HepG2 (cell line): ENCODE data around the gene IWS1. TPM values are rescaled to one million over a fixed set of nuclear protein-coding genes. Genes with fewer than 3 reads are reported as not detected.

Experiments used
- BCL6 ChIP-seq: IDR thresholded peaks from 2 replicates; pipeline ENCODE4 v1.6.1; 2016; ENCODE audit warnings: missing genetic modification reagents, missing compliant biosample characterization
- FOXO1 ChIP-seq: sonication (generic); formaldehyde crosslinking; IDR thresholded peaks from 2 replicates; pipeline ENCODE4 v1.4.0; 2020; ENCODE audit warnings: missing genetic modification reagents
- GLI4 ChIP-seq: sonication (generic); formaldehyde crosslinking; IDR thresholded peaks from 2 replicates; pipeline ENCODE4 v1.5.1; 2020; ENCODE audit warnings: missing genetic modification reagents, mild to moderate bottlenecking, moderate library complexity, borderline replicate concordance
- MEIS1 ChIP-seq: sonication (generic); formaldehyde crosslinking; IDR thresholded peaks from 2 replicates; pipeline ENCODE4 v1.9.0; 2021; ENCODE audit warnings: mild to moderate bottlenecking, missing genetic modification reagents, moderate library complexity, borderline replicate concordance
- MTA3 ChIP-seq: sonication (generic); formaldehyde crosslinking; IDR thresholded peaks from 2 replicates; pipeline ENCODE4 v1.4.0; 2020; ENCODE audit warnings: missing genetic modification reagents
- MTF1 ChIP-seq: sonication (generic); formaldehyde crosslinking; IDR thresholded peaks from 2 replicates; pipeline ENCODE4 v1.5.0; 2020; ENCODE audit warnings: missing genetic modification reagents
- ONECUT2 ChIP-seq: sonication (generic); formaldehyde crosslinking; IDR thresholded peaks from 2 replicates; pipeline ENCODE4 v1.4.0; 2020; ENCODE audit warnings: missing genetic modification reagents
- RAD51 ChIP-seq: fragments of 450-650 bp; IDR thresholded peaks from 2 replicates; pipeline ENCODE4 v1.6.1; 2016; ENCODE audit warnings: borderline replicate concordance
- SUZ12 ChIP-seq: fragments of 150-350 bp; IDR thresholded peaks from 2 replicates; pipeline ENCODE4 v1.6.1; 2014; ENCODE audit warnings: low read depth, low read length
- TBX2 ChIP-seq: sonication (generic); formaldehyde crosslinking; IDR thresholded peaks from 2 replicates; pipeline ENCODE4 v1.5.0; 2020; ENCODE audit warnings: missing genetic modification reagents, mild to moderate bottlenecking, borderline replicate concordance
- TCF7 ChIP-seq: sonication (generic); IDR thresholded peaks from 2 replicates; pipeline ENCODE4 v1.6.1; 2016; ENCODE audit warnings: antibody characterized with exemption, low read depth
- XRCC5 ChIP-seq: fragments of 200-400 bp; formaldehyde crosslinking; optimal IDR thresholded peaks from 2 replicates; pipeline ENCODE3; 2017; ENCODE audit warnings: mild to moderate bottlenecking, low read length
- ZFP36 ChIP-seq: fragments of 150-350 bp; IDR thresholded peaks from 2 replicates; pipeline ENCODE4 v1.6.1; 2018; ENCODE audit warnings: borderline replicate concordance, low read length, low read depth; ENCODE audit not compliant: partially characterized antibody
- ZNF253 ChIP-seq: sonication (generic); formaldehyde crosslinking; IDR thresholded peaks from 2 replicates; pipeline ENCODE4 v1.8.0; 2022; ENCODE audit warnings: mild to moderate bottlenecking, missing genetic modification reagents, borderline replicate concordance
- ZNF510 ChIP-seq: sonication (generic); formaldehyde crosslinking; IDR thresholded peaks from 2 replicates; pipeline ENCODE4 v1.4.0; 2020; ENCODE audit warnings: low read depth, mild to moderate bottlenecking, missing genetic modification reagents
- ZNF572 ChIP-seq: sonication (generic); formaldehyde crosslinking; IDR thresholded peaks from 2 replicates; pipeline ENCODE4 v1.5.1; 2020; ENCODE audit warnings: mild to moderate bottlenecking, missing genetic modification reagents
- ZNF878 ChIP-seq: sonication (generic); formaldehyde crosslinking; IDR thresholded peaks from 2 replicates; pipeline ENCODE4 v1.8.1; 2023; ENCODE audit warnings: mild to moderate bottlenecking, missing genetic modification reagents, moderate library complexity
- ZNF891 ChIP-seq: sonication (generic); formaldehyde crosslinking; IDR thresholded peaks from 2 replicates; pipeline ENCODE4 v1.5.0; 2020; ENCODE audit warnings: mild to moderate bottlenecking, missing genetic modification reagents
- polyA plus RNA-seq, 8 experiments: library from polyadenylated mRNA; depleted of rRNA in 3 of 8; stranded (reverse) in 7 of 8; unstranded in 1 of 8; fragments of >200 nt; fragmentation: Illumina TruSeq in 4 of 8; extraction: Trizol in 4 of 8; gene quantifications; 2 replicates each; pipeline versions ENCODE4 v1.2.1 to v1.2.3, GENCODE V29; 2011 to 2016; ENCODE audit warnings: low read depth in 4 of 8, missing spikeins in 1 of 8, mixed read lengths in 1 of 8; ENCODE audit not compliant: insufficient read depth in 1 of 8
- total RNA-seq, 5 experiments: library from RNA; depleted of rRNA; stranded (reverse); fragments of >200 nt; fragmentation: Illumina TruSeq; extraction: Trizol; gene quantifications; 2 replicates each; pipeline ENCODE4 v1.2.3, GENCODE V29; 2016; ENCODE audit warnings: low read depth in 1 of 5
- TF ChIP-seq, protein P1 (sequence below): sonication (generic); formaldehyde crosslinking; IDR thresholded peaks from 2 replicates; pipeline ENCODE4 v1.4.0; 2020; ENCODE audit warnings: mild to moderate bottlenecking, missing genetic modification reagents
- TF ChIP-seq, protein P2 (sequence below): IDR thresholded peaks from 2 replicates; pipeline ENCODE4 v1.6.1; 2012; ENCODE audit warnings: low read length, improper control_type of control experiment
- TF ChIP-seq, protein P3 (sequence below): sonication (generic); formaldehyde crosslinking; IDR thresholded peaks from 2 replicates; pipeline ENCODE4 v1.4.0; 2020; ENCODE audit warnings: mild to moderate bottlenecking, missing genetic modification reagents
- TF ChIP-seq, protein P4 (sequence below): sonication (generic); formaldehyde crosslinking; IDR thresholded peaks from 2 replicates; pipeline ENCODE4 v1.8.1; 2023; ENCODE audit warnings: mild to moderate bottlenecking, missing genetic modification reagents
- TF ChIP-seq, protein P5 (sequence below): IDR thresholded peaks from 2 replicates; pipeline ENCODE4 v1.6.1; 2016; ENCODE audit warnings: missing compliant biosample characterization, missing genetic modification reagents, borderline replicate concordance

IWS1 gene
- total and polyA plus RNA-seq, 2 of the 13 experiments (the other 11 are each of a cell fraction or from before 2014, with no cell fraction given) = 28.9 to 62.3 TPM

DNA sequence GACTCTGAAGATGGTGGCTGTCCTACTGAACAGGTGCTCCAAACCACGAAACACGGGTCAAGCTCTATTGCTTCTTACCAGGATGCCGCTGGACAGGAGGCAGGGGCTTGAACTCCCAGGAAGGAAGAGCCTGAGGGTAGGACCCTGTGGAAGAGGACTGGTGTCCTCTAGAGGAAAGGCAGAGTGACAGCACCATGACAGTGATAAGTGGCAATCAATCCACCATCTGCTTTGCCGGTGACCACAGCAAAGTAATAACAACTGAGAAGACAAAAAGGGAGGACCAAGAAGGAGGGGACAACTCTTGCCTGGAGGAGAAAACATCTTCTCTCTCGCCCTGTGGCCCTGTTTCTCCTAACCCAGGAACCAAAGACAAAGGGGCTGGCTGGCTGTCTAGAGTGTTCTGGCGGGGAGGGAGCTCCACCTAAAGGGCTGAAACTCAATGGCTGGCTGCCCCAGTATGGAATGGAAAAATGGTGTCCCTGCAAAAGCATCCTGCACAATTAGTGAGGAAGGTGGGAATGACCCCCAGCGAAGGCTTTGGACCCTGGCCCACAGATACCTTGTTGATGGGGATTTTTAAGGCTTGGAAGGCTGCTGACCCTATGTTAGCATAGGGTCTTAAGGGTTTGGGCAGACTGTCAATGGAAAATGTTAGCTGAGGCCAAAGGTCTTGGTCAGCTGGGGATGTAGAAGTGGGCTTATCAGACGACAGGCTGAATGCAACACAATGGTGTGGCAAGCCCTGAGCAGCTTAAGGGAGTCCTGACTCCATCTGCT, 72.7 kb downstream of the IWS1 start (continued):
- TF ChIP-seq MEIS1 (CRISPR knock-in tag) = peak; percentile 94
- peak; percentile 70 for TF ChIP-seq XRCC5
- TF ChIP-seq ZNF253 (CRISPR knock-in tag) = no peak; the same call in 1 of the 2 replicates
- TF ChIP-seq MTA3 (CRISPR knock-in tag) = no peak
- TF ChIP-seq MTF1 (CRISPR knock-in tag) = no peak
- TF ChIP-seq, protein P1, sequence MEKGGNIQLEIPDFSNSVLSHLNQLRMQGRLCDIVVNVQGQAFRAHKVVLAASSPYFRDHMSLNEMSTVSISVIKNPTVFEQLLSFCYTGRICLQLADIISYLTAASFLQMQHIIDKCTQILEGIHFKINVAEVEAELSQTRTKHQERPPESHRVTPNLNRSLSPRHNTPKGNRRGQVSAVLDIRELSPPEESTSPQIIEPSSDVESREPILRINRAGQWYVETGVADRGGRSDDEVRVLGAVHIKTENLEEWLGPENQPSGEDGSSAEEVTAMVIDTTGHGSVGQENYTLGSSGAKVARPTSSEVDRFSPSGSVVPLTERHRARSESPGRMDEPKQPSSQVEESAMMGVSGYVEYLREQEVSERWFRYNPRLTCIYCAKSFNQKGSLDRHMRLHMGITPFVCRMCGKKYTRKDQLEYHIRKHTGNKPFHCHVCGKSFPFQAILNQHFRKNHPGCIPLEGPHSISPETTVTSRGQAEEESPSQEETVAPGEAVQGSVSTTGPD (CRISPR knock-in tag) = no peak
- TF ChIP-seq TBX2 (CRISPR knock-in tag) = no peak
- TF ChIP-seq SUZ12 = no peak
- peak; percentile 70; the same call in 1 of the 2 replicates for TF ChIP-seq ZNF572 (CRISPR knock-in tag)
- peak; percentile 22; the same call in 1 of the 2 replicates for TF ChIP-seq BCL6 (CRISPR knock-in tag)
- no peak for TF ChIP-seq TCF7
- TF ChIP-seq FOXO1 = no peak; the same call in 1 of the 2 replicates
- TF ChIP-seq, protein P2, sequence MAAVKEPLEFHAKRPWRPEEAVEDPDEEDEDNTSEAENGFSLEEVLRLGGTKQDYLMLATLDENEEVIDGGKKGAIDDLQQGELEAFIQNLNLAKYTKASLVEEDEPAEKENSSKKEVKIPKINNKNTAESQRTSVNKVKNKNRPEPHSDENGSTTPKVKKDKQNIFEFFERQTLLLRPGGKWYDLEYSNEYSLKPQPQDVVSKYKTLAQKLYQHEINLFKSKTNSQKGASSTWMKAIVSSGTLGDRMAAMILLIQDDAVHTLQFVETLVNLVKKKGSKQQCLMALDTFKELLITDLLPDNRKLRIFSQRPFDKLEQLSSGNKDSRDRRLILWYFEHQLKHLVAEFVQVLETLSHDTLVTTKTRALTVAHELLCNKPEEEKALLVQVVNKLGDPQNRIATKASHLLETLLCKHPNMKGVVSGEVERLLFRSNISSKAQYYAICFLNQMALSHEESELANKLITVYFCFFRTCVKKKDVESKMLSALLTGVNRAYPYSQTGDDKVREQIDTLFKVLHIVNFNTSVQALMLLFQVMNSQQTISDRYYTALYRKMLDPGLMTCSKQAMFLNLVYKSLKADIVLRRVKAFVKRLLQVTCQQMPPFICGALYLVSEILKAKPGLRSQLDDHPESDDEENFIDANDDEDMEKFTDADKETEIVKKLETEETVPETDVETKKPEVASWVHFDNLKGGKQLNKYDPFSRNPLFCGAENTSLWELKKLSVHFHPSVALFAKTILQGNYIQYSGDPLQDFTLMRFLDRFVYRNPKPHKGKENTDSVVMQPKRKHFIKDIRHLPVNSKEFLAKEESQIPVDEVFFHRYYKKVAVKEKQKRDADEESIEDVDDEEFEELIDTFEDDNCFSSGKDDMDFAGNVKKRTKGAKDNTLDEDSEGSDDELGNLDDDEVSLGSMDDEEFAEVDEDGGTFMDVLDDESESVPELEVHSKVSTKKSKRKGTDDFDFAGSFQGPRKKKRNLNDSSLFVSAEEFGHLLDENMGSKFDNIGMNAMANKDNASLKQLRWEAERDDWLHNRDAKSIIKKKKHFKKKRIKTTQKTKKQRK = no peak
- TF ChIP-seq ZNF510 (CRISPR knock-in tag) = no peak
- TF ChIP-seq GLI4 (CRISPR knock-in tag) = 0 out of 2 replicates have a peak, but pooled peaks have one; percentile 52
- TF ChIP-seq RAD51 = no peak
- TF ChIP-seq ONECUT2 (CRISPR knock-in tag) = no peak
- TF ChIP-seq, protein P3, sequence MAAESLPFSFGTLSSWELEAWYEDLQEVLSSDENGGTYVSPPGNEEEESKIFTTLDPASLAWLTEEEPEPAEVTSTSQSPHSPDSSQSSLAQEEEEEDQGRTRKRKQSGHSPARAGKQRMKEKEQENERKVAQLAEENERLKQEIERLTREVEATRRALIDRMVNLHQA (CRISPR knock-in tag) = no peak
- no peak for TF ChIP-seq ZFP36
- no peak for TF ChIP-seq ZNF878 (CRISPR knock-in tag)
- no peak for TF ChIP-seq ZNF891 (CRISPR knock-in tag)
- TF ChIP-seq, protein P4, sequence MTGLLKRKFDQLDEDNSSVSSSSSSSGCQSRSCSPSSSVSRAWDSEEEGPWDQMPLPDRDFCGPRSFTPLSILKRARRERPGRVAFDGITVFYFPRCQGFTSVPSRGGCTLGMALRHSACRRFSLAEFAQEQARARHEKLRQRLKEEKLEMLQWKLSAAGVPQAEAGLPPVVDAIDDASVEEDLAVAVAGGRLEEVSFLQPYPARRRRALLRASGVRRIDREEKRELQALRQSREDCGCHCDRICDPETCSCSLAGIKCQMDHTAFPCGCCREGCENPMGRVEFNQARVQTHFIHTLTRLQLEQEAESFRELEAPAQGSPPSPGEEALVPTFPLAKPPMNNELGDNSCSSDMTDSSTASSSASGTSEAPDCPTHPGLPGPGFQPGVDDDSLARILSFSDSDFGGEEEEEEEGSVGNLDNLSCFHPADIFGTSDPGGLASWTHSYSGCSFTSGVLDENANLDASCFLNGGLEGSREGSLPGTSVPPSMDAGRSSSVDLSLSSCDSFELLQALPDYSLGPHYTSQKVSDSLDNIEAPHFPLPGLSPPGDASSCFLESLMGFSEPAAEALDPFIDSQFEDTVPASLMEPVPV (CRISPR knock-in tag) = no peak
- TF ChIP-seq, protein P5, sequence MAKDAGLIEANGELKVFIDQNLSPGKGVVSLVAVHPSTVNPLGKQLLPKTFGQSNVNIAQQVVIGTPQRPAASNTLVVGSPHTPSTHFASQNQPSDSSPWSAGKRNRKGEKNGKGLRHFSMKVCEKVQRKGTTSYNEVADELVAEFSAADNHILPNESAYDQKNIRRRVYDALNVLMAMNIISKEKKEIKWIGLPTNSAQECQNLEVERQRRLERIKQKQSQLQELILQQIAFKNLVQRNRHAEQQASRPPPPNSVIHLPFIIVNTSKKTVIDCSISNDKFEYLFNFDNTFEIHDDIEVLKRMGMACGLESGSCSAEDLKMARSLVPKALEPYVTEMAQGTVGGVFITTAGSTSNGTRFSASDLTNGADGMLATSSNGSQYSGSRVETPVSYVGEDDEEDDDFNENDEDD (CRISPR knock-in tag) = no peak
